NCI-H82 treated with DMSO at 0.1 percent for 48 hours (cell line): ENCODE results near the gene ADAMTS8.

Source experiments
- DNase-seq: peaks from one replicate; lab custom pipeline; 2025; ENCODE audit not compliant: unreplicated experiment; lab: John Stamatoyannopoulos, UW

Gene ADAMTS8

GRCh38 chr11:130462101-130462885 is 33.9 kb upstream of the ADAMTS8 start:
- no peak for DNase-seq

- no peak for DNase-seq
Measured at GRCh38 chr11:130459521-130459920, 31.1 kb upstream of the ADAMTS8 start.

- DNase-seq, result no peak
Measured at GRCh38 chr11:130458410-130458729, 30.0 kb upstream of the ADAMTS8 start.

- DNase-seq, result no peak
Measured at GRCh38 chr11:130457623-130458409, 29.4 kb upstream of the ADAMTS8 start.

GRCh38 chr11:130456286-130456685 is 27.9 kb upstream of the ADAMTS8 start:
- DNase-seq, result no peak

GRCh38 chr11:130455483-130456127 is 27.2 kb upstream of the ADAMTS8 start:
- DNase-seq, result no peak

- DNase-seq, result no peak
Measured at GRCh38 chr11:130454491-130455252, 26.3 kb upstream of the ADAMTS8 start.

DNA sequence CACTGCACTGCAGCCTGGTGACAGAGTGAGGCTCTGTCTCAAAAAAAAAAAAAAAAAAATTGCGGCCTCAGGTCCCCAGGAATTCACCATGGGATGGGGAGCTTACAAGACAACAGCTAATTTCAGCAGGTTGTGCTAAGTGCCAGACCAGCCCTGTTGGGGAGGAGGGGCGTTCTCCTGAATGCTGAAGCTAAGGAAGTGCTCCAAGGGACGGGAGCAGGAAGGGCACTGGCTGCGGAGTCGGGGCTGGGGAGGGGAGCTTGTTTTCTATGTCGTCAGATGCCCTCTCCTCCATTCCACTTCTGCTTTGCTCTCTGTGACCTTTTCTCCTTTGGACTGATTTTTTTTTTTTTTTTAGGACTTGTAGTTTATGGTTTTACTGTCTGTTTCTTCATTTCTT is 24.5 kb upstream of the ADAMTS8 start:
- DNase-seq, result no peak

DNA sequence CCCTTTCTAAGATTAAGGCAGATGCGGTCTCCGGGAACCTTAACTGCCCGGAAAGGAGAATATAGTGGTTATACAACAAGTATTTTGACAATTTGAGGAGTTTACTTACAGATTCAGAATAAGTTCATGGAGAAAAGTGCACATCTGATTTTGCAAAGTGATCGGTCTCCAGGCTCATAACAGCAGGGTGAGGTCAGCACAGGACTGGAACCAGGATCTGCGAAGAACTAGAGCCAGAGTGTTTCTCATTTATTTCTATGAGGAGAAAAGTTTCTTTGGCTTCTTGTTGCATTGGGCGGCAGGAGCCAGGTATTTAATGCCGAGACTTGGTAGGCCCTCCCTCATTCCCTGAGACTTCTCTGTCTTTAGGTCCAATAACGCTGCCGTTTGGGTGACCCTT is 23.8 kb upstream of the ADAMTS8 start:
- DNase-seq, result no peak

GRCh38 chr11:130451231-130452019 is 23.0 kb upstream of the ADAMTS8 start:
- no peak for DNase-seq

DNA sequence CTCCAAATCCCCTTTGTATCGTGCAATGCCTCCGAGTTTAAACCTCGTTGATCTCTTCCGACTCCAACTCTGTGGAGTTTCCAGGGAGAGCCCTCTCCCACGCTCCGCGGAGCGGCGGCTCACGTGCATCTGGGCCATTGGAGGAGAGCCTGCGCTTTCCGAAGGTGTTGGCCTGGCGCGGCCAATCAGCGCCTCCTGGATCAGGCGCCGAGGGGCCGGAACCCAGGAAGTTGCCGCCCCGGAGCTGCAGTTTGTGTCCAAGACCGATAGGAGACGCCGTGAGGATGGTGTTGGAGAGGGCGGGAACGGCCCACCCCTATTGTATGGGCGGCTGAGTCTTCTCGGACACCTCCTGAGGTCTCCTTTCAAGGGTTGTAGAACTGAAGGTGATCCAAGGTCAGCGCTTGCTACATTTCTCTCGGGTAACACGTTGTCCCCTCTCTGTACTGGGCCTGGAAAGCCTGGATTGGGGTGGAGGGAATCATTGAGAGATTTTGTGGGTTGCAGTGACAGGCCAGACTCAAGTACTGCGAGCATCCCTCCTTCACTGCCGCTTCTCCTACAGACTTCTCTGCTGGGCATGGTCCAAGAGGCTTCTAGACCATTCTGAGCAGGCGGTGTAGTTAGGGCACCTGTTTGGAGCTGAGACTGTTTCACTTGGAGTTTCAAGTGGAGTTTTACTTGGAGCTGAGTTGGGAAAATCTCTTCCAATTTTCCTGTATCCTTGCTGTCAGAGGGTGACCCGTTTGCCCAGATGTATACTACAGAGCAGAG is 21.8 kb upstream of the ADAMTS8 start:
- DNase-seq, result no peak

GRCh38 chr11:130449310-130449990 is 21.0 kb upstream of the ADAMTS8 start:
- no peak for DNase-seq

- peak; percentile 71 for DNase-seq
Measured at GRCh38 chr11:130448416-130449309, 20.3 kb upstream of the ADAMTS8 start, which contains the start of gene ADAMTS15. ADAMTS15 (plus strand) TSS chr11:130448645; CDS start chr11:130448974, 329 bp downstream.

DNA sequence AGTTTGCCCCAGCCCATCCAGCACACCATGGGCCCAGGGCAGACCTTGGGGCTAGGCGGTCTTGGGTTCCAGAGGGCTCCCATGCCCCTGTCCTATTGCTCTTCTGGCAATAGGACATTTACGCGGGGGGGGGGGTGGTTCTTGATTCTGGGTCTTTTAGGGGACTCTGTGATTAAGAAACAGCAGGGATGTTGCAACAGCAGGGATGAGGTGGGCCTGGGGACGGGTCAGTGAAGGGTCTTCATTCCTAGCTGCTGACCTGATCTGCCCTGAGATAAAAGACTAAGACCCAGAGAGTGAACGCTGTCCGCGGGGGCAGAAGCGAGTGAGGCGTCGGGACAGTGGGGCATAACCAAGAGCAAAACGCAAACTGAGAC is 19.6 kb upstream of the ADAMTS8 start:
- DNase-seq, result no peak

GRCh38 chr11:130445788-130446187 is 17.4 kb upstream of the ADAMTS8 start:
- DNase-seq, result no peak

GRCh38 chr11:130442737-130443136 is 14.3 kb upstream of the ADAMTS8 start:
- no peak for DNase-seq

GRCh38 chr11:130441719-130442118 is 13.3 kb upstream of the ADAMTS8 start:
- DNase-seq, result no peak

DNA sequence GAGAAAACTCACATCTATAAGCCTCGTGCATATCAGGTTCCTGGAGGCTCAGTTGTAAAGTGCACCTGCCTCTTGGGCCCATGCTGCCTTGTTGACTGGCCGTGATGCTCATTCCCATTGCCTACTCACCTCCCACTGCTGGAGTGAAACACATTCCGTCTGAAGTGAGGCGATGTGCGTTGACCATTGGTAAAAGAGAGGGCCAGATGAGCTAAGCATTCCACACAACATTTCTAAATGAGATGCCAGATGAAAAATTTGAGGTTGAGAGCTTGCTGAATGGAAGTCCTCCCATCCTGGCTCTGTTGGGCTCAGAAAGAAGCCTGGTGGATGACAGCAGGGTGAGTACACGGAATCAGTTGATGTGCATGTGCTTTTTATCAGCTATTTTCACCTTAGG is 11.5 kb upstream of the ADAMTS8 start:
- DNase-seq, result no peak
